ENCODE data around the gene PTPMT1.

Gene PTPMT1

GRCh38 chr11:47571895-47572294, 6.5 kb downstream of the PTPMT1 start:
- WGBS (ENCODE audit: insufficient coverage) = 100% methylated on average over 1 of the region's 1 CpG
- no peaks in the 10 kb centered on the region for H3K27me3 ChIP-seq (replicated peaks in 2 of 5; ENCODE audit: control insufficient read depth in 4 of 5, insufficient read depth in 5 of 5, low read length in 4 of 5)
- no peak overlapping the region for H3K27ac ChIP-seq (ENCODE audit: insufficient read depth in 1 of 2, low read depth in 1 of 2, low read length in 2 of 2, poor library complexity in 1 of 2, severe bottlenecking in 2 of 2)
- CTCF ChIA-PET = interaction anchor here (1.5 to 1.6 kb wide), 2 partner anchors 26 to 63 kb away, joined by 3 read pairs; no protein-coding TSS in a partner anchor
- POLR2A ChIA-PET = no interaction called here
- H3K4me1 ChIP-seq (ENCODE audit: control extremely low read depth in 1 of 4, control insufficient read depth in 4 of 4, insufficient read depth in 4 of 4, low read length in 3 of 4) = peaks cover 0 to 3% (median under 1%) of the 10 kb centered on the region in 4 experiments
- H3K36me3 ChIP-seq (ENCODE audit: control insufficient read depth in 4 of 4, insufficient read depth in 4 of 4, low read length in 3 of 4) = peaks cover 24 to 65% (median 45%) of the 10 kb centered on the region in 4 experiments
- no peak overlapping the region for H3K4me3 ChIP-seq (ENCODE audit: control insufficient read depth in 1 of 7, extremely low read depth in 1 of 7, insufficient read depth in 4 of 7, low read depth in 2 of 7, low read length in 6 of 7)
- no peaks in the 10 kb centered on the region for H3K9me3 ChIP-seq (ENCODE audit: control extremely low read depth in 1 of 5, control insufficient read depth in 4 of 5, insufficient read depth in 2 of 5, low read depth in 1 of 5, low read length in 4 of 5)
- no peak for DNase-seq

DNA sequence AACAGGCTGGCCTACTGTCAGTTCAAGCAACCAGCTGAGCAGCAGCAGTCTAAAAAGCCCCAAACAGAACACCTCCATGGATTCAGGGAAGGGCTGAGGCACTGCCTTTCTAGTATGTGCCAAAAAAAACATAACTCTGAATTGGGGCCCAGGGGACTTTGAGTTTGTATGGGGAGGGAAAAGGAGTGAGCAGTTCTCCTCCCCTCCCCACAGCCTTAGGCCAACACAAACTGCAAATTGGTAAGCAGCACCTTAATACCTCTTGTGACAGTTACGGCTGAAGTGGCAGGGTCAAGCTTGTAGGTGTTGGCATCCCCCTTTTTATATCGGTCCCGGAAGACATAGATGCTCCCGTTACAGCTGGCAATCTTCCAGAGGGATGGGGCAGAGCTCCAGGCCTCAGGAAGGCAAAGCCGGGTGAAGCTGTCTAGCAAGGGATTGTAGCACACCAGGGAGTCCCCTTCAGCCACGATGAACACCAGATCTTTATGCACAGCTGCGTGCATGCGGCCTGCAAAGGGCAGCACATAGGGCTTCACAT, 7.4 kb downstream of the PTPMT1 start:
- no peaks in the 10 kb centered on the region for H3K9me3 ChIP-seq (ENCODE audit: control extremely low read depth in 1 of 5, control insufficient read depth in 4 of 5, insufficient read depth in 2 of 5, low read depth in 1 of 5, low read length in 4 of 5)
- no peak overlapping the region for H3K4me3 ChIP-seq (ENCODE audit: control insufficient read depth in 1 of 7, extremely low read depth in 1 of 7, insufficient read depth in 4 of 7, low read depth in 2 of 7, low read length in 6 of 7)
- WGBS (ENCODE audit: insufficient coverage) = 93% methylated on average over 8 of the region's 8 CpGs
- H3K27me3 ChIP-seq (replicated peaks in 2 of 5; ENCODE audit: control insufficient read depth in 4 of 5, insufficient read depth in 5 of 5, low read length in 4 of 5) = no peaks in the 10 kb centered on the region
- peaks cover 0 to 6% (median 1%) of the 10 kb centered on the region in 4 experiments for H3K4me1 ChIP-seq (ENCODE audit: control extremely low read depth in 1 of 4, control insufficient read depth in 4 of 4, insufficient read depth in 4 of 4, low read length in 3 of 4)
- H3K27ac ChIP-seq (ENCODE audit: insufficient read depth in 1 of 2, low read depth in 1 of 2, low read length in 2 of 2, poor library complexity in 1 of 2, severe bottlenecking in 2 of 2) = peak overlapping the region in 1 of 2 experiments; percentile 15
- no peak for DNase-seq
- ChIA-PET POLR2A (no interaction called here), CTCF (interaction anchor here (1.5 to 1.6 kb wide), 2 partner anchors 27 to 63 kb away, joined by 3 read pairs; no protein-coding TSS in a partner anchor)
- peaks cover 24 to 71% (median 47%) of the 10 kb centered on the region in 4 experiments for H3K36me3 ChIP-seq (ENCODE audit: control insufficient read depth in 4 of 4, insufficient read depth in 4 of 4, low read length in 3 of 4)

DNA sequence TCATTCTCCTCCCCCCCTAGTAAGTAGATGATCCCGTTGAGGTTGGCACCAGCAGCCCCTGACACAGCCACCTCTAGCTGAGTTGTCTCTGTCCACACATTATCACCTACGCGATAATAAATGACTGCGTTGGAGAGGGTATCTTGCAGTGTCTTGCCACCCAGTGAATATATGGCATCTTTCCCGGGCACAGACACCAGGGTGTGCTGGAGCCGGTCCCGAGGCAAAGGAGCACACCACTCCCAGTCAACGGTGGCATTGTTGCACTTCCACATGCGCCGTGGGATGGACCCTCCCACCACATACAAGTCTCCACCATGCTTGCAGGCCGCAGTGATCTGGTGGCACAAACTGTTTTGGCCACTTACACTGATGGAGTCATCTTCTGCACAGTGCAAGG, 7.9 kb downstream of the PTPMT1 start:
- no peaks in the 10 kb centered on the region for H3K27me3 ChIP-seq (replicated peaks in 2 of 5; ENCODE audit: control insufficient read depth in 4 of 5, insufficient read depth in 5 of 5, low read length in 4 of 5)
- H3K4me1 ChIP-seq (ENCODE audit: control extremely low read depth in 1 of 4, control insufficient read depth in 4 of 4, insufficient read depth in 4 of 4, low read length in 3 of 4) = peaks cover 0 to 11% (median 7%) of the 10 kb centered on the region in 4 experiments
- CTCF ChIA-PET = interaction anchor here (0.7 to 1.6 kb wide), 3 partner anchors 19 to 28 kb away, joined by 3 read pairs; no protein-coding TSS in a partner anchor
- no peak overlapping the region for H3K27ac ChIP-seq (ENCODE audit: insufficient read depth in 1 of 2, low read depth in 1 of 2, low read length in 2 of 2, poor library complexity in 1 of 2, severe bottlenecking in 2 of 2)
- H3K36me3 ChIP-seq (ENCODE audit: control insufficient read depth in 4 of 4, insufficient read depth in 4 of 4, low read length in 3 of 4) = peaks cover 24 to 69% (median 47%) of the 10 kb centered on the region in 4 experiments
- WGBS (ENCODE audit: insufficient coverage) = 97% methylated on average over 11 of the region's 11 CpGs
- no peak overlapping the region for H3K4me3 ChIP-seq (ENCODE audit: control insufficient read depth in 1 of 7, extremely low read depth in 1 of 7, insufficient read depth in 4 of 7, low read depth in 2 of 7, low read length in 6 of 7)
- H3K9me3 ChIP-seq (ENCODE audit: control extremely low read depth in 1 of 5, control insufficient read depth in 4 of 5, insufficient read depth in 2 of 5, low read depth in 1 of 5, low read length in 4 of 5) = no peaks in the 10 kb centered on the region
- no peak for DNase-seq
- POLR2A ChIA-PET = no interaction called here

DNA sequence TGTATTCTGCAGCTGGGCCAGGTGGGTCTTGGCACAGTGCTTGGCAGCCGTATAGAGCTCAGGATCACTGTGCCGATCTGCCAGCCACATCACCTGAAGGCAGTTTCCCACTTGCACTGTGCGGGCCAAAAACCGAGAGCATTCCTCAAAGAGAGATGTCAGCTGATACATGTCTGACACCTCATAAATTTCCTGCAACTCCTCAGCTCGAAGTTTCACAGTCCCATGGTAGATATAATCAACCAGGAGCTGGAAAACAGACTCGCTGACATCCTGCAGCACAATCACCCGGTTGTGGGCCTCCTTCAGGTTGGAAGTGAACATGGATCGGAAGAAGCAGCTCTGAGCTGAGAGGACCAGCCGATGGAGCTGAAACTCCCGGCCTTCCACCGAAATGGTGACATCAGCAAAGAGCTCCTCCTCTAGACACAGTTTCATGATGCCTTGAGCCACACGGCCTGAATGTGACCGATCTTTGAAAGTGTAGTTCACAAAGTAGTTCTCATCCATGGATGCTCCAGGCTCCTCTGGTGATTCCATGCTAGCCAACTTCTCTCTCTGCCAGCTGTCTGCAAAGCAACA, 12.2 kb downstream of the PTPMT1 start:
- 89% methylated on average over 12 of the region's 13 CpGs for WGBS (ENCODE audit: insufficient coverage)
- H3K27ac ChIP-seq (ENCODE audit: insufficient read depth in 1 of 2, low read depth in 1 of 2, low read length in 2 of 2, poor library complexity in 1 of 2, severe bottlenecking in 2 of 2) = peak overlapping the region in 1 of 2 experiments; percentile 92
- peak overlapping the region in 4 of 7 experiments; percentile 90 to 99 (median 98) for H3K4me3 ChIP-seq (ENCODE audit: control insufficient read depth in 1 of 7, extremely low read depth in 1 of 7, insufficient read depth in 4 of 7, low read depth in 2 of 7, low read length in 6 of 7)
- no peaks in the 10 kb centered on the region for H3K9me3 ChIP-seq (ENCODE audit: control extremely low read depth in 1 of 5, control insufficient read depth in 4 of 5, insufficient read depth in 2 of 5, low read depth in 1 of 5, low read length in 4 of 5)
- H3K36me3 ChIP-seq (ENCODE audit: control insufficient read depth in 4 of 4, insufficient read depth in 4 of 4, low read length in 3 of 4) = peaks cover 5 to 57% (median 41%) of the 10 kb centered on the region in 4 experiments
- H3K4me1 ChIP-seq (ENCODE audit: control extremely low read depth in 1 of 4, control insufficient read depth in 4 of 4, insufficient read depth in 4 of 4, low read length in 3 of 4) = peaks cover 6 to 28% (median 21%) of the 10 kb centered on the region in 4 experiments
- ChIA-PET POLR2A (interaction anchor here (0.7 to 2.0 kb wide), 3 partner anchors 12 to 84 kb away, joined by 3 to 11 read pairs (median 3); partner anchors contain the start of gene PTPMT1), CTCF (interaction anchor here (0.7 to 1.7 kb wide), 4 partner anchors 10 to 52 kb away, joined by 3 to 10 read pairs (median 3); partner anchors contain the start of gene CELF1)
- H3K27me3 ChIP-seq (replicated peaks in 2 of 5; ENCODE audit: control insufficient read depth in 4 of 5, insufficient read depth in 5 of 5, low read length in 4 of 5) = no peaks in the 10 kb centered on the region
- no peak for DNase-seq

GRCh38 chr11:47578524-47579494, 13.4 kb downstream of the PTPMT1 start, which contains the start of the genes KBTBD4 and NDUFS3:
KBTBD4 (minus strand) TSS chr11:47578970; CDS start chr11:47578951, 19 bp downstream.
NDUFS3 (plus strand) TSS chr11:47579074; CDS start chr11:47579092, 18 bp downstream.
- H3K9me3 ChIP-seq (ENCODE audit: control extremely low read depth in 1 of 5, control insufficient read depth in 4 of 5, insufficient read depth in 2 of 5, low read depth in 1 of 5, low read length in 4 of 5) = no peaks in the 10 kb centered on the region
- WGBS (ENCODE audit: insufficient coverage) = 0% methylated on average over 64 of the region's 72 CpGs
- H3K36me3 ChIP-seq (ENCODE audit: control insufficient read depth in 4 of 4, insufficient read depth in 4 of 4, low read length in 3 of 4) = peaks cover under 1 to 57% (median 39%) of the 10 kb centered on the region in 4 experiments
- peaks cover 6 to 28% (median 21%) of the 10 kb centered on the region in 4 experiments for H3K4me1 ChIP-seq (ENCODE audit: control extremely low read depth in 1 of 4, control insufficient read depth in 4 of 4, insufficient read depth in 4 of 4, low read length in 3 of 4)
- peak within 1 kb of the TSS; percentile 72 to 92 for H3K27ac ChIP-seq (ENCODE audit: insufficient read depth in 1 of 2, low read depth in 1 of 2, low read length in 2 of 2, poor library complexity in 1 of 2, severe bottlenecking in 2 of 2)
- CTCF ChIA-PET = interaction anchor here (0.6 to 1.9 kb wide), 6 partner anchors 9 to 1175 kb away, joined by 3 to 12 read pairs (median 6); no protein-coding TSS in a partner anchor
- H3K4me3 ChIP-seq (ENCODE audit: control insufficient read depth in 1 of 7, extremely low read depth in 1 of 7, insufficient read depth in 4 of 7, low read depth in 2 of 7, low read length in 6 of 7) = peak within 1 kb of the TSS; percentile 85 to 99 (median 96)
- POLR2A ChIA-PET = interaction anchor here (0.6 to 2.0 kb wide), 5 partner anchors 7 to 85 kb away, joined by 3 to 11 read pairs (median 3); partner anchors contain the start of genes FAM180B and PTPMT1
- DNase-seq = peak; percentile 90 to 95 (median 94)
- H3K27me3 ChIP-seq (replicated peaks in 2 of 5; ENCODE audit: control insufficient read depth in 4 of 5, insufficient read depth in 5 of 5, low read length in 4 of 5) = no peaks in the 10 kb centered on the region

DNA sequence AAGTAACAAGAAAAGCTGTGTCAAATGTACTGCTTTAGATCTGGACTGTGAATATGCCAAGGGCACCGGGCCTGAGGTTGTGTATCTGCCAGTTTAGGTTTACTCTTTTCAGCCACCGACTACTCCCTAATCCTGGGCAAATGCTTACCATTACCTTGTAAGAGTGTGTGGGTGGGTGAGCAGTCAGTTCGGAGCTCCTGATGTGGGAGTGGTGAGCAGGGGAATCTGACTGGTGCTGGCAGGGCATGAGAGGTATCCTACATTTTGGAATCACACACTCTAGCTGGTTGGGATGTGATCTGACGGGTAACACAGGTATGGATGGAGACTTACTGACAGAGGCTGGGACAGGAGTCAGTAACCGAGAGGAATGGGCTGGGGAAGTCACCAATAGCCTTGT, 18.4 kb downstream of the PTPMT1 start:
- H3K27me3 ChIP-seq (replicated peaks in 2 of 5; ENCODE audit: control insufficient read depth in 4 of 5, insufficient read depth in 5 of 5, low read length in 4 of 5) = no peaks in the 10 kb centered on the region
- peaks cover 6 to 42% (median 35%) of the 10 kb centered on the region in 4 experiments for H3K4me1 ChIP-seq (ENCODE audit: control extremely low read depth in 1 of 4, control insufficient read depth in 4 of 4, insufficient read depth in 4 of 4, low read length in 3 of 4)
- H3K27ac ChIP-seq (ENCODE audit: insufficient read depth in 1 of 2, low read depth in 1 of 2, low read length in 2 of 2, poor library complexity in 1 of 2, severe bottlenecking in 2 of 2) = no peak overlapping the region
- no peak for DNase-seq
- H3K4me3 ChIP-seq (ENCODE audit: control insufficient read depth in 1 of 7, extremely low read depth in 1 of 7, insufficient read depth in 4 of 7, low read depth in 2 of 7, low read length in 6 of 7) = no peak overlapping the region
- H3K9me3 ChIP-seq (ENCODE audit: control extremely low read depth in 1 of 5, control insufficient read depth in 4 of 5, insufficient read depth in 2 of 5, low read depth in 1 of 5, low read length in 4 of 5) = no peaks in the 10 kb centered on the region
- CTCF ChIA-PET = interaction anchor here (1.2 kb wide), 1 partner anchor 33 kb away, joined by 3 read pairs; no protein-coding TSS in a partner anchor
- peaks cover 3 to 75% (median 38%) of the 10 kb centered on the region in 4 experiments for H3K36me3 ChIP-seq (ENCODE audit: control insufficient read depth in 4 of 4, insufficient read depth in 4 of 4, low read length in 3 of 4)
- POLR2A ChIA-PET = no interaction called here
- 89% methylated on average over 4 of the region's 5 CpGs for WGBS (ENCODE audit: insufficient coverage)

Measured in common myeloid progenitor, CD34-positive (primary cell).